HEK293 (cell line): Measurements from ENCODE around the gene PTPRN2.

Source experiments
- CTCF ChIA-PET: fragments of 350-600 bp; formaldehyde crosslinking; extraction: SDS; loops from one replicate; lab custom pipeline; 2021; ENCODE audit warnings: antibody characterized with exemption; lab: Yijun Ruan, JAX
- POLR2A ChIA-PET: fragments of 300-600 bp; formaldehyde crosslinking; extraction: SDS; loops from one replicate; lab custom pipeline; 2020; ENCODE audit warnings: antibody characterized with exemption, inconsistent platforms; lab: Yijun Ruan, JAX
- H3K27ac ChIP-seq: fragments of 200-500 bp; sonication (Bioruptor generic); 2 replicates; pipeline ENCODE4 v1.5.1; 2014; ENCODE audit warnings: low read depth, low read length, control low read depth, inconsistent platforms; ENCODE audit errors: extremely low read depth
- H3K36me3 ChIP-seq, 2 experiments: fragments of 200-500 bp in 1 of 2; sonication (Bioruptor generic) in 1 of 2; 1 replicate in 1 of 2; 2 replicates in 1 of 2; pipeline ENCODE4 v1.5.1; 2014 to 2017; ENCODE audit warnings: inconsistent platforms in 2 of 2, low read length in 2 of 2; ENCODE audit not compliant: control insufficient read depth in 2 of 2, insufficient read depth in 1 of 2
- H3K4me1 ChIP-seq: fragments of 200-500 bp; sonication (Bioruptor generic); 2 replicates; pipeline ENCODE4 v1.5.1; 2014; ENCODE audit warnings: mild to moderate bottlenecking, low read length, inconsistent platforms; ENCODE audit not compliant: control insufficient read depth, insufficient read depth
- H3K4me3 ChIP-seq: 2 replicates; pipeline ENCODE4 v1.5.1; 2011; ENCODE audit warnings: low read depth, mild to moderate bottlenecking, control low read depth, low read length, moderate library complexity
- H3K9me3 ChIP-seq: fragments of 200-500 bp; sonication (Bioruptor generic); 2 replicates; pipeline ENCODE4 v1.5.1; 2014; ENCODE audit warnings: low read depth, low read length, inconsistent platforms; ENCODE audit not compliant: control insufficient read depth, insufficient read depth
- GLIS2 ChIP-seq: fragments of 450-650 bp; formaldehyde crosslinking; IDR thresholded peaks from 2 replicates; pipeline ENCODE4 v1.5.1; 2016; ENCODE audit warnings: missing biosample characterization, missing genetic modification characterization
- RBAK ChIP-seq: fragments of 450-650 bp; formaldehyde crosslinking; IDR thresholded peaks from 2 replicates; pipeline ENCODE4 v1.5.1; 2016; ENCODE audit warnings: missing biosample characterization, missing genetic modification characterization
- SCRT2 ChIP-seq: fragments of 450-650 bp; formaldehyde crosslinking; IDR thresholded peaks from 2 replicates; pipeline ENCODE4 v1.5.1; 2016; ENCODE audit warnings: missing biosample characterization, missing genetic modification characterization
- WT1 ChIP-seq: fragments of 450-650 bp; formaldehyde crosslinking; IDR thresholded peaks from 2 replicates; pipeline ENCODE4 v1.5.1; 2016; ENCODE audit warnings: missing biosample characterization, missing genetic modification characterization
- ZBTB21 ChIP-seq: fragments of 450-650 bp; formaldehyde crosslinking; IDR thresholded peaks from 2 replicates; pipeline ENCODE4 v1.5.1; 2017; ENCODE audit warnings: missing biosample characterization, missing genetic modification characterization
- ZBTB26 ChIP-seq: fragments of 450-650 bp; formaldehyde crosslinking; optimal IDR thresholded peaks from 2 replicates; pipeline ENCODE3; 2016; ENCODE audit warnings: missing biosample characterization, mild to moderate bottlenecking, missing genetic modification characterization
- ZIC2 ChIP-seq: fragments of 450-650 bp; formaldehyde crosslinking; IDR thresholded peaks from 2 replicates; pipeline ENCODE4 v1.5.1; 2016; ENCODE audit warnings: missing biosample characterization, missing genetic modification characterization
- ZNF10 ChIP-seq: fragments of 450-650 bp; formaldehyde crosslinking; IDR thresholded peaks from 2 replicates; pipeline ENCODE4 v1.5.1; 2017; ENCODE audit warnings: missing biosample characterization, missing genetic modification characterization
- ZNF221 ChIP-seq: fragments of 450-650 bp; formaldehyde crosslinking; IDR thresholded peaks from 2 replicates; pipeline ENCODE4 v1.5.1; 2017; ENCODE audit warnings: missing biosample characterization, missing genetic modification characterization, borderline replicate concordance
- ZNF26 ChIP-seq: fragments of 450-650 bp; formaldehyde crosslinking; IDR thresholded peaks from 2 replicates; pipeline ENCODE4 v1.5.1; 2016; ENCODE audit warnings: missing biosample characterization, missing genetic modification characterization
- ZNF311 ChIP-seq: fragments of 450-650 bp; formaldehyde crosslinking; IDR thresholded peaks from 2 replicates; pipeline ENCODE4 v1.5.1; 2017; ENCODE audit warnings: missing biosample characterization, missing genetic modification characterization, borderline replicate concordance
- ZNF391 ChIP-seq: fragments of 450-650 bp; formaldehyde crosslinking; IDR thresholded peaks from 2 replicates; pipeline ENCODE4 v1.5.1; 2016; ENCODE audit warnings: low read depth, missing biosample characterization, missing genetic modification characterization, borderline replicate concordance
- ZNF433 ChIP-seq: fragments of 450-650 bp; formaldehyde crosslinking; IDR thresholded peaks from 2 replicates; pipeline ENCODE4 v1.5.1; 2016; ENCODE audit warnings: missing biosample characterization, missing genetic modification characterization, low read depth
- ZNF555 ChIP-seq: fragments of 450-650 bp; formaldehyde crosslinking; conservative IDR thresholded peaks from 2 replicates; pipeline ENCODE4 v1.5.1; 2017; ENCODE audit warnings: missing biosample characterization, mild to moderate bottlenecking, missing genetic modification characterization, inconsistent platforms
- ZNF558 ChIP-seq: fragments of 450-650 bp; formaldehyde crosslinking; IDR thresholded peaks from 2 replicates; pipeline ENCODE4 v1.5.1; 2016; ENCODE audit warnings: missing biosample characterization, missing genetic modification characterization
- ZNF610 ChIP-seq: fragments of 450-650 bp; formaldehyde crosslinking; IDR thresholded peaks from 2 replicates; pipeline ENCODE4 v1.5.1; 2016; ENCODE audit warnings: missing biosample characterization, missing genetic modification characterization, borderline replicate concordance
- ZNF629 ChIP-seq: fragments of 450-650 bp; formaldehyde crosslinking; IDR thresholded peaks from 2 replicates; pipeline ENCODE4 v1.5.1; 2017; ENCODE audit warnings: missing biosample characterization, missing genetic modification characterization
- ZNF76 ChIP-seq: fragments of 450-650 bp; formaldehyde crosslinking; IDR thresholded peaks from 2 replicates; pipeline ENCODE4; 2016; ENCODE audit warnings: low read depth, missing biosample characterization, missing genetic modification characterization, borderline replicate concordance
- ZNF785 ChIP-seq: fragments of 450-650 bp; formaldehyde crosslinking; IDR thresholded peaks from 2 replicates; pipeline ENCODE4 v1.5.1; 2016; ENCODE audit warnings: missing biosample characterization, missing genetic modification characterization
- ZSCAN30 ChIP-seq: fragments of 450-650 bp; IDR thresholded peaks from 2 replicates; pipeline ENCODE4 v1.5.1; 2018; ENCODE audit warnings: missing biosample characterization, mild to moderate bottlenecking, missing genetic modification characterization, moderate library complexity
- TF ChIP-seq, protein P1 (sequence below): fragments of 450-650 bp; formaldehyde crosslinking; IDR thresholded peaks from 2 replicates; pipeline ENCODE4 v1.5.1; 2016; ENCODE audit warnings: missing biosample characterization, missing genetic modification characterization
- TF ChIP-seq, protein P2 (sequence below): fragments of 450-650 bp; formaldehyde crosslinking; IDR thresholded peaks from 2 replicates; pipeline ENCODE4 v1.5.1; 2016; ENCODE audit warnings: missing biosample characterization, missing genetic modification characterization
- TF ChIP-seq, protein P3 (sequence below): fragments of 450-650 bp; formaldehyde crosslinking; IDR thresholded peaks from 2 replicates; pipeline ENCODE4 v1.5.1; 2016; ENCODE audit warnings: missing biosample characterization, missing genetic modification characterization

The PTPRN2 gene

DNA sequence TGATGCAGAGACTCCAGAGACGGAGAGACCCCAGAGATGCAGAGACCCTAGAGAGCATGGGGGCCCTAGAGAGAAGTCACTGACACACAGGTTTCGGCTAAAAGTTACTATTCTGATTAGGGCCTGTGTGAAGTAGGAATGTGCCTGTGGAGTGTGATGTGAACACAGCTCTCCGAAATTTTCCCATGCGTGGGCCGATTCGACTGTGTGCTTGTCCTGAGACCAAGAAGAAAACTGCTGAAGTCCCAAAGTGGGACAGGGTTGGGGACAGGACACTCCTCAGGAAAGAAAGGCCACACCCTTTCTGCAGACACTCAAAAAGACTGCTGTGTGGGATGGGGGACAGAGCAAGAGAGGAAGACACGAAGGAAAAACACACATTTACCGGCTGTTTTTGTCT, 533.5 kb downstream of the PTPRN2 start:
- CTCF ChIA-PET = no interaction called here

DNA sequence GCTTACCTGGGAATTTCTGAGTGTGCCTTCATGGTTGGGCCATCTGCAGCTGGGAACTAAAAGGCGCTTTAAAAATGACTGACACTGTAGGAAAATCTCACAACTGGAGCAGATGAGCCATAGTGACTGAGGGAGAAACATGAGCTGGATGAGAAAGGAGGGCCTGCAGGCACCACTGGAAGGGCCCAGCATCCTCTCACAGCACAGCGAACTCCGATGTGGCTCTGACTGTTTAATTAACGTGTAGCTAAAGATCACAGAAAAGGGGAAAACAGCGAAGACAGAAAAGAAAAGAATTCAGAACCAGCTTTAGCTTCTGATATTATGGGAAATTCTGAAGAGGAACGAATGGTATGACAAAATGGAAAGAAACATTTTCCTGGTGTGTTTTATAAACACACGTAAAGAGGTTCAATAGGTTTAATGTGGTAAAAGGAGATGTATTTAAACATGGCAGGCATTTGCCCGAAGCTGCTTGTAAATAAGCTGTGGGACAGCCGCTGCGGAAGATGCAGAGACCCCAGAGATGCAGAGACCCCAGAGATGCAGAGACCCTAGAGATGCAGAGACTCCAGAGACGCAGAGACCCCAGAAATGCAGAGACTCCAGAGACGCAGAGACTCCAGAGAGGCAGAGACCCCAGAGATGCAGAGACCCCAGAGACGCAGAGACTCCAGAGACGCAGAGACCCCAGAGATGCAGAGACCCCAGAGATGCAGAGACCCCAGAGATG, 534.3 kb downstream of the PTPRN2 start:
- no peaks in the 10 kb centered on the region for H3K4me1 ChIP-seq
- H3K4me3 ChIP-seq = no peak overlapping the region
- POLR2A ChIA-PET = no interaction called here
- no peak overlapping the region for H3K27ac ChIP-seq
- CTCF ChIA-PET = no interaction called here
- no peak for TF ChIP-seq GLIS2 (tag by site-specific recombination)
- TF ChIP-seq SCRT2 = no peak
- no peak for TF ChIP-seq ZNF76 (tag by site-specific recombination)
- TF ChIP-seq RBAK (tag by site-specific recombination) = no peak
- TF ChIP-seq WT1 = no peak
- TF ChIP-seq ZNF26 (tag by site-specific recombination) = no peak
- TF ChIP-seq ZNF610 (tag by site-specific recombination) = no peak
- TF ChIP-seq ZNF433 (tag by site-specific recombination) = no peak
- TF ChIP-seq, protein P1, sequence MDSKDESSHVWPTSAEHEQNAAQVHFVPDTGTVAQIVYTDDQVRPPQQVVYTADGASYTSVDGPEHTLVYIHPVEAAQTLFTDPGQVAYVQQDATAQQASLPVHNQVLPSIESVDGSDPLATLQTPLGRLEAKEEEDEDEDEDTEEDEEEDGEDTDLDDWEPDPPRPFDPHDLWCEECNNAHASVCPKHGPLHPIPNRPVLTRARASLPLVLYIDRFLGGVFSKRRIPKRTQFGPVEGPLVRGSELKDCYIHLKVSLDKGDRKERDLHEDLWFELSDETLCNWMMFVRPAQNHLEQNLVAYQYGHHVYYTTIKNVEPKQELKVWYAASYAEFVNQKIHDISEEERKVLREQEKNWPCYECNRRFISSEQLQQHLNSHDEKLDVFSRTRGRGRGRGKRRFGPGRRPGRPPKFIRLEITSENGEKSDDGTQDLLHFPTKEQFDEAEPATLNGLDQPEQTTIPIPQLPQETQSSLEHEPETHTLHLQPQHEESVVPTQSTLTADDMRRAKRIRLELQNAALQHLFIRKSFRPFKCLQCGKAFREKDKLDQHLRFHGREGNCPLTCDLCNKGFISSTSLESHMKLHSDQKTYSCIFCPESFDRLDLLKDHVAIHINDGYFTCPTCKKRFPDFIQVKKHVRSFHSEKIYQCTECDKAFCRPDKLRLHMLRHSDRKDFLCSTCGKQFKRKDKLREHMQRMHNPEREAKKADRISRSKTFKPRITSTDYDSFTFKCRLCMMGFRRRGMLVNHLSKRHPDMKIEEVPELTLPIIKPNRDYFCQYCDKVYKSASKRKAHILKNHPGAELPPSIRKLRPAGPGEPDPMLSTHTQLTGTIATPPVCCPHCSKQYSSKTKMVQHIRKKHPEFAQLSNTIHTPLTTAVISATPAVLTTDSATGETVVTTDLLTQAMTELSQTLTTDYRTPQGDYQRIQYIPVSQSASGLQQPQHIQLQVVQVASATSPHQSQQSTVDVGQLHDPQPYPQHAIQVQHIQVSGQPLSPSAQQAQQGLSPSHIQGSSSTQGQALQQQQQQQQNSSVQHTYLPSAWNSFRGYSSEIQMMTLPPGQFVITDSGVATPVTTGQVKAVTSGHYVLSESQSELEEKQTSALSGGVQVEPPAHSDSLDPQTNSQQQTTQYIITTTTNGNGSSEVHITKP (tag by site-specific recombination) = no peak
- TF ChIP-seq ZBTB21 (tag by site-specific recombination) = no peak
- no peak for TF ChIP-seq ZNF391
- TF ChIP-seq, protein P2, sequence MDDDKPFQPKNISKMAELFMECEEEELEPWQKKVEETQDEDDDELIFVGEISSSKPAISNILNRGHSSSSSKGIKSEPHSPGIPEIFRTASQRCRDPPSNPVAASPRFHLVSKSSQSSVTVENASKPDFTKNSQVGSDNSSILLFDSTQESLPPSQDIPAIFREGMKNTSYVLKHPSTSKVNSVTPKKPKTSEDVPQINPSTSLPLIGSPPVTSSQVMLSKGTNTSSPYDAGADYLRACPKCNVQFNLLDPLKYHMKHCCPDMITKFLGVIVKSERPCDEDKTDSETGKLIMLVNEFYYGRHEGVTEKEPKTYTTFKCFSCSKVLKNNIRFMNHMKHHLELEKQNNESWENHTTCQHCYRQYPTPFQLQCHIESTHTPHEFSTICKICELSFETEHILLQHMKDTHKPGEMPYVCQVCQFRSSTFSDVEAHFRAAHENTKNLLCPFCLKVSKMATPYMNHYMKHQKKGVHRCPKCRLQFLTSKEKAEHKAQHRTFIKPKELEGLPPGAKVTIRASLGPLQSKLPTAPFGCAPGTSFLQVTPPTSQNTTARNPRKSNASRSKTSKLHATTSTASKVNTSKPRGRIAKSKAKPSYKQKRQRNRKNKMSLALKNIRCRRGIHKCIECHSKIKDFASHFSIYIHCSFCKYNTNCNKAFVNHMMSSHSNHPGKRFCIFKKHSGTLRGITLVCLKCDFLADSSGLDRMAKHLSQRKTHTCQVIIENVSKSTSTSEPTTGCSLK = no peak
- TF ChIP-seq ZBTB26 (tag by site-specific recombination) = no peak
- no peak for TF ChIP-seq ZNF629 (tag by site-specific recombination)
- no peak for TF ChIP-seq ZNF555
- no peaks in the 10 kb centered on the region for H3K36me3 ChIP-seq
- no peaks in the 10 kb centered on the region for H3K9me3 ChIP-seq

More for the DNA sequence above, 533.5 kb downstream of the PTPRN2 start:
- no peaks in the 10 kb centered on the region for H3K9me3 ChIP-seq
- POLR2A ChIA-PET = no interaction called here
- no peaks in the 10 kb centered on the region for H3K4me1 ChIP-seq
- H3K36me3 ChIP-seq = no peaks in the 10 kb centered on the region
- no peak for TF ChIP-seq ZNF10 (tag by site-specific recombination)
- TF ChIP-seq ZNF311 (tag by site-specific recombination) = no peak
- no peak for TF ChIP-seq ZSCAN30 (tag by site-specific recombination)
- no peak for TF ChIP-seq ZNF558 (tag by site-specific recombination)
- TF ChIP-seq ZIC2 (tag by site-specific recombination) = no peak
- TF ChIP-seq ZNF221 (tag by site-specific recombination) = no peak
- TF ChIP-seq, protein P3, sequence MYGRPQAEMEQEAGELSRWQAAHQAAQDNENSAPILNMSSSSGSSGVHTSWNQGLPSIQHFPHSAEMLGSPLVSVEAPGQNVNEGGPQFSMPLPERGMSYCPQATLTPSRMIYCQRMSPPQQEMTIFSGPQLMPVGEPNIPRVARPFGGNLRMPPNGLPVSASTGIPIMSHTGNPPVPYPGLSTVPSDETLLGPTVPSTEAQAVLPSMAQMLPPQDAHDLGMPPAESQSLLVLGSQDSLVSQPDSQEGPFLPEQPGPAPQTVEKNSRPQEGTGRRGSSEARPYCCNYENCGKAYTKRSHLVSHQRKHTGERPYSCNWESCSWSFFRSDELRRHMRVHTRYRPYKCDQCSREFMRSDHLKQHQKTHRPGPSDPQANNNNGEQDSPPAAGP (tag by site-specific recombination) = no peak
- no peak for TF ChIP-seq ZNF785
- no peak overlapping the region for H3K4me3 ChIP-seq
- no peak overlapping the region for H3K27ac ChIP-seq
